ENCODE results near the gene RND3. TPM values are rescaled to one million over a fixed set of nuclear protein-coding genes. Genes with fewer than 3 reads are reported as not detected.
A peak's percentile ranks its signal among the peaks of the same experiment; 100 is the strongest.

Gene RND3
- polyA plus RNA-seq, 2 of the 4 experiments (the other 2 are of a cell fraction), result 56.8 to 137 TPM

- 7% methylated on average over 7 of the region's 7 CpGs for WGBS (ENCODE audit: missing lambda C conversion rate)
- Histone ChIP-seq H3K4me3 (peak overlapping the region; percentile 84), H3K4me2 (peak overlapping the region; percentile 97), H3K9me3 (no peaks in the 10 kb centered on the region), H3K4me1 (peaks cover 56% of the 10 kb centered on the region), H3K27ac (peak overlapping the region; percentile 85 to 98)
- ATAC-seq (no peak; a peak in 1 of 6 replicates), DNase-seq (ENCODE audit: low read depth in 1 of 2, low spot score in 1 of 2) (no peak), FAIRE-seq (no peak)
- CTCF ChIA-PET, result interaction anchor here (0.6 to 1.6 kb wide), 6 partner anchors 118 to 887 kb away, joined by 3 to 10 read pairs (median 3); no protein-coding TSS in a partner anchor
- TF ChIP-seq EHMT2 (IDR thresholded peaks at IDR 0.05; ENCODE audit: low read depth), result no peak
- TF ChIP-seq REST (IDR thresholded peaks at IDR 0.05), result no peak
- 0 out of 2 replicates have a peak, but pooled peaks have one; percentile 8 for TF ChIP-seq GATA3 (IDR thresholded peaks at IDR 0.05; ENCODE audit: borderline replicate concordance)
- POLR2A ChIA-PET, result interaction anchor here (0.8 to 1.7 kb wide), 7 partner anchors 8 to 685 kb away, joined by 3 to 7 read pairs (median 5); no protein-coding TSS in a partner anchor
Measured at GRCh38 chr2:150484461-150485021, 2.9 kb downstream of the RND3 start.

DNA sequence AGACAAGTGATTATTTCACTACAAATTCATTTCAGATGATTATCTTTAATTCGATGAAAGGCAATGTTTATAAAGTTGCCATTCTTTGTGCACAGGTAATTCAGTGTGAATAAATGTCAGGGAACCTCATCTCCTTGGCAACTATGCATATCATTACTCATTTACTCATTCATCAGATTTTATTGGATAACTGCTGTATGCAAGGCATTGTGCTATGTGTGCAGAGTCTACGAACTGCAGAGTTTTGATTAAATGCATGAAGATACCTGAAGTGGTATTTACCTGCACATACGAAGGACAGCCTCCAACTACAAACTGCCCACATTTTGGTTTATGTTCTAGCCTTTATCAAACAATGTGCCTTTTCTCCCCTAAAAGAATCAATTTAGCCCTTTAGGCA is 3.5 kb downstream of the RND3 start:
- FAIRE-seq, result no peak
- Histone ChIP-seq H3K27ac (peak overlapping the region; percentile 85 to 98), H3K4me3 (peak overlapping the region; percentile 84), H3K4me2 (peak overlapping the region; percentile 97), H3K4me1 (peaks cover 59% of the 10 kb centered on the region), H3K9me3 (no peaks in the 10 kb centered on the region)
- 36% methylated on average over 3 of the region's 3 CpGs for WGBS (ENCODE audit: missing lambda C conversion rate)
- ChIA-PET POLR2A (interaction anchor here (1.2 to 1.7 kb wide), 4 partner anchors 8 to 117 kb away, joined by 4 to 7 read pairs (median 5); no protein-coding TSS in a partner anchor), CTCF (interaction anchor here (0.6 to 1.6 kb wide), 3 partner anchors 126 to 887 kb away, joined by 3 to 10 read pairs (median 3); no protein-coding TSS in a partner anchor)
- TF ChIP-seq HOXB13 (CRISPR knock-in tag; IDR thresholded peaks at IDR 0.05; ENCODE audit: low read depth) (no peak), ATOH8 (CRISPR knock-in tag; IDR thresholded peaks at IDR 0.05; ENCODE audit: low read depth) (no peak), CEBPB (IDR thresholded peaks at IDR 0.05) (no peak)
- ATAC-seq, result no peak
- DNase-seq (ENCODE audit: low read depth in 1 of 2, low spot score in 1 of 2), result no peak

DNA sequence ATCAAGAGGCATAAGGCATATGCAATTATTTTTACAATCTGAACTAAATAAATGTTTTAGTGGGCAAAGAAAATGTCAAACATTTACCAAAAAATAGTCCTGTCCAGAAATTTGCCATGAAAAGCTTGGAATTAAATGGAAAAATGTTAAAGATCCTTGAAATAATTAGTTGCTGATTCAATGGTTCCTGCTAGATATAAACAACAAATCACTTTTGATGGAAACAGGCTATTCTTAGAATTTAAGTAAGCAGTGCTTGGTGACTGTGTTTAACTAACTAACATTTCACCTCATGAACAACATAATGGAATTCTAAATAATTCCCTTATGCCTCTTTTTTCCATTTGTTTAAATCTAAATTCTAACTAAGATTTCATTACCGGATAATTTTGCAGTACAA is 3.9 kb downstream of the RND3 start:
- FAIRE-seq, result no peak
- H3K9me3 ChIP-seq, result no peaks in the 10 kb centered on the region
- ChIA-PET POLR2A (no interaction called here), CTCF (interaction anchor here (0.7 kb wide), 1 partner anchor 127 kb away, joined by 3 read pairs; no protein-coding TSS in a partner anchor)
- TF ChIP-seq SMC3 (IDR thresholded peaks at IDR 0.05), result no peak
- no peak for TF ChIP-seq MAZ (IDR thresholded peaks at IDR 0.05; ENCODE audit: borderline replicate concordance, low read depth, low read length)
- no peak for TF ChIP-seq FOSL2 (IDR thresholded peaks at IDR 0.05)
- no peak for TF ChIP-seq FOSL2 (CRISPR knock-in tag; IDR thresholded peaks at IDR 0.05)
- TF ChIP-seq ZC3H11A (IDR thresholded peaks at IDR 0.05), result no peak
- TF ChIP-seq ATOH8 (CRISPR knock-in tag; IDR thresholded peaks at IDR 0.05; ENCODE audit: low read depth), result no peak
- TF ChIP-seq CBX2 (IDR thresholded peaks at IDR 0.05; ENCODE audit: borderline replicate concordance, low read depth), result no peak
- no peak for TF ChIP-seq KDM1A (IDR thresholded peaks at IDR 0.05; ENCODE audit: low read depth)
- TF ChIP-seq HEYL (CRISPR knock-in tag; IDR thresholded peaks at IDR 0.05), result no peak
- TF ChIP-seq ESRRA (IDR thresholded peaks at IDR 0.05; ENCODE audit: borderline replicate concordance, low read length), result no peak
- TF ChIP-seq PHF8 (IDR thresholded peaks at IDR 0.05; ENCODE audit: borderline replicate concordance, low read depth), result no peak
- no peak for TF ChIP-seq BCL3 (IDR thresholded peaks at IDR 0.05)
- no peak for TF ChIP-seq JUNB (IDR thresholded peaks at IDR 0.05)
- TF ChIP-seq ZSCAN20 (CRISPR knock-in tag; IDR thresholded peaks at IDR 0.05), result no peak
- no peak for TF ChIP-seq POLR2A (IDR thresholded peaks at IDR 0.05; ENCODE audit: low read length)
- H3K4me3 ChIP-seq, result peak overlapping the region; percentile 84
- peak overlapping the region in 1 of 2 experiments; percentile 5; a peak in 1 of 6 replicates for H3K27ac ChIP-seq
- H3K4me1 ChIP-seq, result peaks cover 61% of the 10 kb centered on the region
- WGBS (ENCODE audit: missing lambda C conversion rate), result 71% methylated on average over 1 of the region's 1 CpG
- H3K4me2 ChIP-seq, result peak overlapping the region; percentile 97
- DNase-seq (ENCODE audit: low read depth in 1 of 2, low spot score in 1 of 2), result no peak
- no peak for ATAC-seq
